Activated naive CD8-positive, alpha-beta T cell treated with anti-CD3 and anti-CD28 coated beads, Interleukin-2, amount 50 U/mL, for 24 hours (primary cell): ENCODE results near the gene RAB22A.
A peak's percentile ranks its signal among the peaks of the same experiment; 100 is the strongest.

Source experiments
- ATAC-seq: fragments of 150-1000 bp; cut with Tn5 transposase; one replicate; pipeline ENCODE4 v1.10.0; 2021
- DNase-seq: peaks from one replicate; pipeline ENCODE4 v3.0.0; 2021
- H3K27ac Mint-ChIP-seq: one replicate; pipeline ENCODE4 v1.8.0; 2021; ENCODE audit warnings: mild to moderate bottlenecking, mixed read lengths
- H3K27me3 Mint-ChIP-seq: one replicate; pipeline ENCODE4 v1.8.0; 2021; ENCODE audit warnings: mixed read lengths
- H3K36me3 Mint-ChIP-seq: one replicate; pipeline ENCODE4 v1.8.0; 2021; ENCODE audit warnings: low read depth, mixed read lengths
- H3K4me1 Mint-ChIP-seq: one replicate; pipeline ENCODE4 v1.8.0; 2021; ENCODE audit warnings: mixed read lengths
- H3K4me3 Mint-ChIP-seq: one replicate; pipeline ENCODE4 v1.8.0; 2021; ENCODE audit warnings: mild to moderate bottlenecking, moderate library complexity, mixed read lengths
- H3K9me3 Mint-ChIP-seq: one replicate; pipeline ENCODE4 v1.8.0; 2021; ENCODE audit warnings: mixed read lengths

RAB22A gene, protein sequence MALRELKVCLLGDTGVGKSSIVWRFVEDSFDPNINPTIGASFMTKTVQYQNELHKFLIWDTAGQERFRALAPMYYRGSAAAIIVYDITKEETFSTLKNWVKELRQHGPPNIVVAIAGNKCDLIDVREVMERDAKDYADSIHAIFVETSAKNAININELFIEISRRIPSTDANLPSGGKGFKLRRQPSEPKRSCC

DNA sequence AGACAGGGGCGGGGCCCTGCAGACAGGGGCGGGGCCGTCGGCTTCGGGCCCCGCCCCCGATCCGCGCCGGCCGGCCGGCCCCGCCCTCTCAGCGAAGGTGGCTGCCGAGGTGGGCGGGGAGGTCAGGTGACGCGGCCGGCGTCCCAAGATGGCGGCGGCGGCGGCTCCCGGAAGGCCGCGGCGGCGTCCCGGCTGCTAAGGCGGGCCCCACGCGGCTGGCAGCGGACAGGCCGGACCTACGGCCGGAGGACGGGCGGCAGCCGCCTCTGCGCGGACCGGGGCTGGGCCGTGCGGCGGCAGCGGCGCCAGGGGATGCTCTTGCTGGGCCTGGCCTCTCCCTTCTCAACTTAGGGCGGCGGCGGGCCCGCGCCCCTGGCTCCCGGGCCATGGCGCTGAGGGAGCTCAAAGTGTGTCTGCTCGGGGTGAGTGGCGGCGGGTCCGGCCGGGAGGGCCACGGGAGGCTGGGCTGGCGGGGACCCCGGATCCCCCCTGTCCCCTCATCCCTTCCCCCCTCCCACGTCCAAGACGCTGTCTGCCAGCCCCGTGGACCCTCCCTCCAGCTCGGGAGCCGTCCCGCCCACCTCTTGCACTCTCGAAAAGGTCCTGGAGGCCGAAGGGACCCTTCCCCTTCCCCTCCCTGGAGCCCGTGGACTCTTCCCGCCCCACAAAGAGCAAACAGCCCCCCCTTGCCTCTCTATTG is at the start of gene RAB22A:
Gene RAB22A (plus strand): TSS at position 125 of the 700 bp plus-strand sequence. CDS start 262 bp downstream, at position 387.
- Mint-ChIP-seq H3K27ac (peak within 1 kb of the TSS; percentile 85), H3K4me3 (peak within 1 kb of the TSS; percentile 86), H3K36me3 (peaks cover 27% of the 10 kb centered on the region), H3K27me3 (no peaks in the 10 kb centered on the region), H3K4me1 (peaks cover 71% of the 10 kb centered on the region), H3K9me3 (no peaks in the 10 kb centered on the region)
- ATAC-seq (peak; percentile 12), DNase-seq (peak; percentile 84)

DNA sequence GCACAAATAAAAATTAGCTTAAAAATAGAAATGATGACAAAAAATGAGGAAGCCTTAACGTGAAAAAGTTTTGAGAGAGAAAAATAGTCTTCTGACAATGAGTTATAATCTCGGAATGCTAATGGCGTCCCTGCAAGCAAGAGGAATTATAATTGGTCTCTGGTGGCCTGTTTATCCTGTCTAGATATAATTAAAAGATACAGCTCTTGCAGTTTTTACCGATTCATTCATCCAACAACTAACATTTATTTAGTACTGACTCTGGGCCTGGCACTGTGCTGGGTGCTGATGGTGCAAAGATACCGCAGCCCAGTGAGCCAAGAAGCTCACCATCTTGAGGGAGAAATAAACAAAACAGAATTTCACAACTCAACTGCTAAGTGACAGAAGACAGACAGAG is 49.5 kb upstream of the RAB22A start:
- H3K36me3 Mint-ChIP-seq, result peaks cover 14% of the 10 kb centered on the region
- ATAC-seq (no peak), DNase-seq (no peak)
- H3K27ac Mint-ChIP-seq, result no peak overlapping the region
- H3K4me1 Mint-ChIP-seq, result peaks cover 16% of the 10 kb centered on the region
- H3K27me3 Mint-ChIP-seq, result no peaks in the 10 kb centered on the region
- H3K9me3 Mint-ChIP-seq, result no peaks in the 10 kb centered on the region
- no peak overlapping the region for H3K4me3 Mint-ChIP-seq

DNA sequence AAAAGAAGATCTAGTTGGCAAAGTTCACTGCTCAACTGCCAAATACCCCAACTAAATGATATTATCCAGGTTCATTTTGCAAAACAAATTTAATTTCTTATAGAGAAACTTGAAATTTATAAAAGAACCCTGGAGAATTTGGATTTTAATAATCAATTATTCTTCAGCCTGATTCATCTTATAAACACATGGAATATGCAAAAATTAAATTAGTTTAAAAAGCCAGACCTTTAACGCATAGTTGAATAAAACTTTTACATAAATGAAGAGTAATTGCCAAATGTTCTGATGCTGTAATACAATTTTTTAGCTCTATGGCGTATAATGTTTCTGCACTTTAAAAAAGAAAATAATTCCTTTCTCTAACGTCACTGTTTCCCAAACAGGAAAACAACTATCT is 47.9 kb upstream of the RAB22A start:
- H3K4me1 Mint-ChIP-seq, result peaks cover 11% of the 10 kb centered on the region
- no peaks in the 10 kb centered on the region for H3K27me3 Mint-ChIP-seq
- H3K36me3 Mint-ChIP-seq, result peaks cover 16% of the 10 kb centered on the region
- no peak overlapping the region for H3K4me3 Mint-ChIP-seq
- no peaks in the 10 kb centered on the region for H3K9me3 Mint-ChIP-seq
- DNase-seq, result no peak
- H3K27ac Mint-ChIP-seq, result no peak overlapping the region
- no peak for ATAC-seq

DNA sequence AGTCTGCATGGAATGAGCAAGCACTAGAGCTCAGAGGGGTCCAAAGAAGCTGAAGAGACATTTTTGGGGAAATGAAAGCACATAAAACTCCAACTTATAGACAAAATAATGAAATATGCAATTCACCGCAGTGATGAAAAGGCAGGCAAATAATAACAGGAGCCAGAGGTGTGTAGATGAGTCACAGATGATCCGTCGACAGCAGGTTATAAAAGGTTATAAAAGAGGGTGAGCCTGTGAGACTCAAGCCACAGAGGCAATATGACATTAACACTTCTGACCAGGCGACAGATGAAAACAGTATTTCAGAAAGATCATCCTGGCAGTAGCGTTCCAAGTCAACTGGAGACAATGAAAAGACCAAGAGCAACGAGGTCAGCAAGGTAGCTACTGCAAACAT is 45.2 kb upstream of the RAB22A start:
- no peaks in the 10 kb centered on the region for H3K9me3 Mint-ChIP-seq
- H3K36me3 Mint-ChIP-seq, result peaks cover 24% of the 10 kb centered on the region
- H3K27ac Mint-ChIP-seq, result no peak overlapping the region
- no peak for DNase-seq
- no peaks in the 10 kb centered on the region for H3K27me3 Mint-ChIP-seq
- no peak overlapping the region for H3K4me3 Mint-ChIP-seq
- ATAC-seq, result peak; percentile 26
- H3K4me1 Mint-ChIP-seq, result peaks cover 27% of the 10 kb centered on the region

DNA sequence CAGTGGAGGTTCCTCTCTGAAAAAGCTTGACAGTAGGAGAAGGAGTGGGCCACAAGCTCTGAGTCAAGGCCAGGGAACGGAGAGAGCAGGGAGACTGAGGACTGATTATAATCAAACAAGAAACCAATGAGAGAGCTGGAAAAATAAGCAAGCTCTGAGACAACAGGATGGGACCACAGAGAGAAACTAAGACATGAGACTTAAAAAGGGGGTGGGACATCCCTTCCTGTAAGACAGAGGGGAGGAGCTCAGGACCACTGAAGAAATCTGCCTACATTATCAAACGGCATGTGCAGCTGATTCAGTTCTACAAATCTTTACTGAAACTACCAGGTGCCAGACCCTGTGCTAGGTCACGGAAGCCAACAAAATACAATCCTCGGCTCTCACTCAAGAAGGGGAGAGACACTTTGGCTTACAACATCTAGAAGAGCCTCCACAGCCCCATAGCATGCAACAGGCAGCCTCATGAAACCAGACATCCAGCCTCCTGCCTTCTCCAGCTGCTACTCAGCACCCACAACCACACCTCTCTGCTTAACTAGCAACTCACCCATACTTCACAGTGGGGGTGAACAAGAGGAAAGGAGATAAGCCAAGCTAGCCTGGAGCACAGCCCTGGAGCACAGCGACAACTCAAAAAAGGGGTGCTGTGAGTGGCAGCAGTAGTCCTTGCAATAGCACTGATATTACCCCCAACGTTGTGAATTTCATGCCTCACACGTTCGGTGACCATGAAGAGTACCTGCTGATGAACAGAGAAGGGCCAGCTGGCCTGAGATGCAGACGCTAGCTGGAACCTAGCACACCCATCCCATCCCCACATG is 41.9 kb upstream of the RAB22A start:
- Mint-ChIP-seq H3K27ac (peak overlapping the region; percentile 41), H3K4me1 (peaks cover 51% of the 10 kb centered on the region), H3K9me3 (no peaks in the 10 kb centered on the region), H3K4me3 (no peak overlapping the region), H3K27me3 (no peaks in the 10 kb centered on the region), H3K36me3 (peaks cover 28% of the 10 kb centered on the region)
- no peak for DNase-seq
- ATAC-seq, result peak; percentile 44

DNA sequence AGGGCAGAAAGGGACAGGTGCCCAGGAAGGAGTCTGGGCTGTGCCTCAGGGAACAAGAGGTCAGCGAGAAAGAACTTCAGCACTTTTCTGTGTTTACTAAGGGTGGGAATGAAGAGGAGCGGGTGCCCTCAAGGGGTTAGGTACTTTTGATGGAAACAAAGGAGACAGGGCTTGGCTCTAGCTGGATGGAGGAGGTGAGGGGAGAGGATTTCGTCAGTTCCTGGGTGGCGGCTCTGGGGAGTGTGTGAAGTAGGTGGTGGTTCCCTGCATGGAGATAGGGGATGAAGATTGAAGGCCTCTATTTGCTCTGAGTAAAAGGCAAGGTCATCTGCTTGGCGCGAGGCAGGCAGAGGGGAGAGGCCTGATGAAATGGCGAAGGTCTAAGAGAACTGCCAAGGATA is 41.1 kb upstream of the RAB22A start:
- H3K36me3 Mint-ChIP-seq, result peaks cover 31% of the 10 kb centered on the region
- H3K4me3 Mint-ChIP-seq, result no peak overlapping the region
- peak overlapping the region; percentile 67 for H3K27ac Mint-ChIP-seq
- ATAC-seq (no peak), DNase-seq (no peak)
- peaks cover 51% of the 10 kb centered on the region for H3K4me1 Mint-ChIP-seq
- H3K27me3 Mint-ChIP-seq, result no peaks in the 10 kb centered on the region
- H3K9me3 Mint-ChIP-seq, result no peaks in the 10 kb centered on the region

DNA sequence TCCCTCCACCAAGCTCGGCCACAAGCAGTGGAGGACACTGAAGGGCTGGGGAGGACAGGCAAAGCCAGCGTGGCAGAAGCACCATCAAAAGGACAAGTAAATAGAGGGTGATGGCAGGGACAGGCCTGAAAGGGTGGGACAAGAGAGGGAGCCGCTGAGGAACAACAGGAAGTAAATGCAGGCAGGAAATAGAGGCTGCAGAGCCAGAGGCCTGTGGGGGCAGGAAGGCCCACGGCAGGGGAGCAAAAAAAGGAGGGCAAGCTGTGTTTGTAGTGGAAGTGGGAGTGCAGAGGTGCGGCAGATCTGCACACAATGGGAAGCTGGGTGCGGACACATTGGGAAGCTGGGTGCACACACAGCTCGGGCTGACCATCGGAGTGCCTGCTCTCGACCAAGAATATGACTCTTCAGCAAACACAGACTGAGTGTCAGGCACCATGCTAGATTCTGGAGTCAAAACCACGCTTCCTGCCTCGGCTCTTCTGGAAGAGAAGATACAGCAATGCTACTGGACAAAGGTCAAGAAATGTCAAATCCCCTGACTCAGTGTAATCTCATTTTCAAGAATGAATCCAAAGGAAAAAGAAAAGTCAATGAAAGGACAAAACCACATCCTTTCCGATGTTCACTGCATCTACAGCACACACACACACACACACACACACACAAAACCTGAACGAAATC is 40.4 kb upstream of the RAB22A start:
- Mint-ChIP-seq H3K36me3 (peaks cover 34% of the 10 kb centered on the region), H3K4me1 (peaks cover 51% of the 10 kb centered on the region), H3K27me3 (no peaks in the 10 kb centered on the region), H3K27ac (peak overlapping the region; percentile 67), H3K4me3 (peak overlapping the region; percentile 25), H3K9me3 (peaks cover 4% of the 10 kb centered on the region)
- ATAC-seq, result peak; percentile 58
- peak; percentile 27 for DNase-seq

DNA sequence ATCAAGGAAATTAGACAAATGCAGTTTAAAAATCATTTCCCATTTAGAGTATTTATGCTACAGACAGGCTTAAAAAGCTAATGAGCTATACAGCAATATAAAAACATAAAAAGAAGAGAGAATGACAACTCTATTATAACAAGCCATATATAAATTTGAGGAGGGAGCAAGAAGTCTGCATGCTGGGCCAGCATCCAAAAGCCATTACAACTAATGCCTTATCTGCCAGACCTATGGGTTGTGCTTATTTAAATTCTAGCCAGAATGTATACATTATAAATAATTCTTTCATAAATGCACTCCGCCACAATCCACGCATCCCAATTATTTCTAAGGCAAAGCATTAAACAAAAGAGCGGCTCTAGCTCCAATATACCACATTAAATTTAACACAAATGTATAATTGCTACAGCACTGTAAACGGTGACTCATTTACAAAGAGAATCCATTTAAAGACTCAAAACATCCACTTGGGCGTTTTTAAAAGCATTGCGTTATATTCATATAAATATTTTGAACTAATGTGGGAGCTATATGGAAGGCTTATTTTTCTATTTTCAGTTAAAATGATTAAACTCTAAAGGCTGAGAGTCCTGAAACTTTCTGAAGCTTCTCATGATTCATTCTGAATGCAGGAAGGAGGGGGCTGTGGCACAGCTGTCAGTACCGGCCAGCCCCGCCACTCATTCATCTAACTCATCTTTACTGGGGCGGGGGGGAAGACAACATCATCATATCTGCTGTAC is 37.7 kb upstream of the RAB22A start:
- no peak overlapping the region for H3K27ac Mint-ChIP-seq
- peaks cover 4% of the 10 kb centered on the region for H3K9me3 Mint-ChIP-seq
- H3K27me3 Mint-ChIP-seq, result no peaks in the 10 kb centered on the region
- peaks cover 47% of the 10 kb centered on the region for H3K4me1 Mint-ChIP-seq
- peaks cover 33% of the 10 kb centered on the region for H3K36me3 Mint-ChIP-seq
- no peak overlapping the region for H3K4me3 Mint-ChIP-seq
- ATAC-seq (peak; percentile 80), DNase-seq (peak; percentile 50)

DNA sequence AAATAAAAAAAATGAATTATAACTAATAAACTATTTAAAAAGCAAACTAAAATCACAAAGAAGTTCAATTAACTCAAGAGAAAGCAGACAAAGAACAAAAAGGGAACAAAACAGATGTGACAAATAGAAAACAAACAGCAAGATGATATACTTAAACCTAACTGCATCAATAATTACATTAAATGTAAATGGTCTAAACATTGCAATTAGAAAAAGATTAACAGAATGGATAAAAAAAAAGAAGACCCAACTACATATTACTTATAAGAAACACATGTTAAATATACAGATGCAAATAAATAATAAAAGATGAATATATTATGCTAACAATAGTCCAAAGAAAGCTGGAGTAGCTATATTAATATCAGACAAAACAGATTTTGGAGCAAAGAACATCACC is 35.1 kb upstream of the RAB22A start:
- no peak for ATAC-seq
- no peak overlapping the region for H3K4me3 Mint-ChIP-seq
- H3K9me3 Mint-ChIP-seq, result peaks cover 4% of the 10 kb centered on the region
- no peak for DNase-seq
- H3K27ac Mint-ChIP-seq, result no peak overlapping the region
- peaks cover 20% of the 10 kb centered on the region for H3K36me3 Mint-ChIP-seq
- H3K4me1 Mint-ChIP-seq, result peaks cover 22% of the 10 kb centered on the region
- no peaks in the 10 kb centered on the region for H3K27me3 Mint-ChIP-seq

DNA sequence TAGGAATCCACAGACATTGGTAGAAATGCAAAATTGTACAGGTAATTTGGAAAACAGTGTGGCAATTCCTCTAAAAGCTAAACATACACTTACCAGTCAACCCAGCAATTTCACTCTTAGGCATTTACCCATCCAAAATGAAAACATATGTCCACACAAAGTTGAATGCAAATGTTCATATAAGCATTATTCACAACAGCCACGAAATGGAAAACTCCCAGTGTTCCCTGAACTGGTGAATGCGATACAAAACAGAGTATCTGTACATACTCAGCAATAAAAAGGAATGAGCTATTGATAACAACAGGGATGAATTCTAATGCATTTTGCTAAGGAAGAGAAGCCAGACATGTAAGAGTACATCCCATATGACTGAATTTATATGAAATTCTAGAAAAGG is 32.4 kb upstream of the RAB22A start:
- peaks cover 9% of the 10 kb centered on the region for H3K36me3 Mint-ChIP-seq
- ATAC-seq, result no peak
- H3K4me1 Mint-ChIP-seq, result peaks cover 2% of the 10 kb centered on the region
- H3K4me3 Mint-ChIP-seq, result no peak overlapping the region
- H3K27ac Mint-ChIP-seq, result no peak overlapping the region
- H3K9me3 Mint-ChIP-seq, result peaks cover 4% of the 10 kb centered on the region
- no peak for DNase-seq
- H3K27me3 Mint-ChIP-seq, result no peaks in the 10 kb centered on the region

DNA sequence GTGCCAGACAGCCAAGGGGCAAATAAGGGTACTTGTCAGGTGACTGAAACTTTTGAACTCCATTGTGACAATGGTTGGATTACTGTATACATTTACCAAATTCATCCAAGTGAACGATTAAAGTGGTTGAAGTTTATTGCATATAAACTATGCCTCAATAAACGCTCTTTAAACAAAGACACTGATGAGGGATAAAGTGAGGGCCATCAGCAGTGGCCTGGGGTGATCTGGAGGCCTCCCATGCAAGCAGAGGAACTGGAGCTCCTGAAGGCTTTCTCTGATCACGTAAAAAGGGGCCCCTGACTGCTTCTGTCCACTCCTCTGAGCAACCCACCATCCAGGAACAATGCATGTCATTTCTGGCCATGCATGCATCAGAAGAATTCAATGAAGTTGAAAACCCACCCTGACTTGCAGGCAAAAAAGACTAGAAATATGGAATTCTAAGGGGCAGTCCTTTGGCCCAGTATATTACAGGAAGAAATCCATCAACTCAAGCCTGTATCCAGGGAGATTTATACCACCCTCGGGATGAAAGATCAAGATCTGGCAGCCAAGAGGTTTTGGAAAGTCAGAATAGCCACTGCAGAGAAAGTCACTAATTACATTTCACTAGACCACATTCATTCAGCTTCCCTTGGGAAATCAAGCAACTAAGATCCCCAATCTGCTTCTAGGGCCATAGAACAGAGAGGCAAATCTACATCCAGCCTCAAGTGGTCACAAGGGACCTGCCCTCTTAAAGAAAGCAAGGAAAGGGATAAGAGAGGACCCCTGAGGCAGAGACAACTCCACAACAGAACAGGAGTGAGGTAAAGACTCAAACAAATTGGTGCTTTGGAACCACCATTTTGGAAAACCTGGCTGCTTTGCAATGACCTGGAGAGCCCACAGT is 31.7 kb upstream of the RAB22A start:
- DNase-seq (no peak), ATAC-seq (no peak)
- no peak overlapping the region for H3K4me3 Mint-ChIP-seq
- peaks cover 9% of the 10 kb centered on the region for H3K36me3 Mint-ChIP-seq
- H3K27ac Mint-ChIP-seq, result no peak overlapping the region
- H3K9me3 Mint-ChIP-seq, result peaks cover 4% of the 10 kb centered on the region
- H3K4me1 Mint-ChIP-seq, result peaks cover 2% of the 10 kb centered on the region
- H3K27me3 Mint-ChIP-seq, result no peaks in the 10 kb centered on the region

DNA sequence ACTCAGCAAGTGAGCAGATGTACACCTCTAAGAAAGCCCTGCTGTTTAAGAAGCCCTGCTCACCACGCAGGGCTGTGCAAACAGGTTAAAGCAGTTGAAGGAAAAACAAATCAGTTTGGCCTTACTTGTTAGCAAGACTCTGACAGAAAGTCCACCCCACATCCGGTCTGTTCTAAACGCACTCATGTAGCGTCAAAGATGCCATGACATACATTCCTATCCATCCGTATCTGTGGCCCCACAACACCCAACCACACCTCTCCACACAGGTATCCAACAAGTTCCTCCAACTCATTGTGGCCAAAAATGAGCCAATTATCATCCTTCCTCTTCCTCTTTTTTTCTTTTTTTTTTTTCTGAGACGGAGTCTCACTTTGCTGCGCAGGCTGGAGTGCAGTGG is 22.8 kb upstream of the RAB22A start:
- ATAC-seq (peak; percentile 68), DNase-seq (no peak)
- peaks cover 11% of the 10 kb centered on the region for H3K36me3 Mint-ChIP-seq
- no peak overlapping the region for H3K27ac Mint-ChIP-seq
- H3K4me1 Mint-ChIP-seq, result peaks cover 15% of the 10 kb centered on the region
- no peaks in the 10 kb centered on the region for H3K9me3 Mint-ChIP-seq
- no peaks in the 10 kb centered on the region for H3K27me3 Mint-ChIP-seq
- no peak overlapping the region for H3K4me3 Mint-ChIP-seq

DNA sequence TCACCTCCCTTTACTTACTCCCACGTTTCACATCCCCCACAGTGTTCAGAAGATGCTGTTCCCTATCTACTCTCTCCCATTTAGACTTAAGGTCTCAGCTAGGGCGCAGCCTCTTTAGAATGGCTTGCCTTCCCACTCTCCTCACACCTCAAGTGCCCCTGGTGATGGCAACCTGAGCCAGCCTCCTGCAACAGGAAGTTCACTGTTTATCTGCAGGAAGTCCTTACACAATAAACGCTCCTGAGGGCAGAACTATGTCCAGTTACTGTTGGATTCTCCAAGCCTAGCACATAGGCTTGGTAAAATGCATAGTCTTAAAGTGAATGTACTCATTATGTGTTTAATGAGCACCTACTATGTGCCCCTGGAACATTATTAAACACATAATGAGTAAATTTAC is 21.9 kb upstream of the RAB22A start:
- H3K27ac Mint-ChIP-seq, result no peak overlapping the region
- no peak for DNase-seq
- peaks cover 12% of the 10 kb centered on the region for H3K4me1 Mint-ChIP-seq
- H3K9me3 Mint-ChIP-seq, result no peaks in the 10 kb centered on the region
- H3K4me3 Mint-ChIP-seq, result no peak overlapping the region
- peaks cover 11% of the 10 kb centered on the region for H3K36me3 Mint-ChIP-seq
- no peaks in the 10 kb centered on the region for H3K27me3 Mint-ChIP-seq
- no peak for ATAC-seq
